Fibroblast of mammary gland (primary cell): Measurements from ENCODE around the gene KRTDAP.

Experiments
- DNase-seq: peaks from one replicate; pipeline ENCODE4 v3.0.0-alpha.2; 2010; ENCODE audit warnings: low read depth
- H3K4me3 ChIP-seq: 2 replicates; pipeline ENCODE4 v1.5.1; 2011; ENCODE audit warnings: low read depth, mild to moderate bottlenecking, low read length, moderate library complexity; ENCODE audit not compliant: control insufficient read depth
- TF ChIP-seq, protein P1 (sequence below): conservative IDR thresholded peaks from 2 replicates; pipeline ENCODE4 v1.5.1; 2011; ENCODE audit warnings: low read depth, low read length, inconsistent platforms; ENCODE audit not compliant: control insufficient read depth, insufficient read depth

The KRTDAP gene

DNA sequence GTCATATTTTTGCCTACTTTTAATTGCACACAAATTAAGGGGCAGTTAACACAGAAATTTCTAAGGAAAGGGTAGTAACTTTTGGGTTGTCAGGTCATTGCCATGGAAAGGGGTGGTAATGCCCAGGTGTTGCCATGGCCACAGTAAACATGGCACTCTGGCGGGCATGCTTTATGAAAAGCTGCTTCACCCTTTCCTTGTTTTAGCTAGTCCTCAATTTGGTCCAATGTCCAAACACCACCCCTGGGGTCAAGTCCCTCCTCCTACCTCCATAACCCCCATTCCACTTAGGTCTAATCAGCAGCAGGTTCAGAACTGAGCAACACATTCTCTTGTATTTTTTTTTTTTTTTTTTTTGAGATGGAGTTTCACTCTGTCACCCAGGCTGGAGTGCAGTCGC lies 35.6 kb downstream of the KRTDAP start:
- DNase-seq, result no peak
- TF ChIP-seq, protein P1, sequence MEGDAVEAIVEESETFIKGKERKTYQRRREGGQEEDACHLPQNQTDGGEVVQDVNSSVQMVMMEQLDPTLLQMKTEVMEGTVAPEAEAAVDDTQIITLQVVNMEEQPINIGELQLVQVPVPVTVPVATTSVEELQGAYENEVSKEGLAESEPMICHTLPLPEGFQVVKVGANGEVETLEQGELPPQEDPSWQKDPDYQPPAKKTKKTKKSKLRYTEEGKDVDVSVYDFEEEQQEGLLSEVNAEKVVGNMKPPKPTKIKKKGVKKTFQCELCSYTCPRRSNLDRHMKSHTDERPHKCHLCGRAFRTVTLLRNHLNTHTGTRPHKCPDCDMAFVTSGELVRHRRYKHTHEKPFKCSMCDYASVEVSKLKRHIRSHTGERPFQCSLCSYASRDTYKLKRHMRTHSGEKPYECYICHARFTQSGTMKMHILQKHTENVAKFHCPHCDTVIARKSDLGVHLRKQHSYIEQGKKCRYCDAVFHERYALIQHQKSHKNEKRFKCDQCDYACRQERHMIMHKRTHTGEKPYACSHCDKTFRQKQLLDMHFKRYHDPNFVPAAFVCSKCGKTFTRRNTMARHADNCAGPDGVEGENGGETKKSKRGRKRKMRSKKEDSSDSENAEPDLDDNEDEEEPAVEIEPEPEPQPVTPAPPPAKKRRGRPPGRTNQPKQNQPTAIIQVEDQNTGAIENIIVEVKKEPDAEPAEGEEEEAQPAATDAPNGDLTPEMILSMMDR, result no peak
- H3K4me3 ChIP-seq, result no peak overlapping the region

- no peak overlapping the region for H3K4me3 ChIP-seq
- no peak for DNase-seq
- TF ChIP-seq, protein P1, result no peak
Observed at GRCh38 chr19:35451338-35452096, 38.7 kb downstream of the KRTDAP start.

- no peak overlapping the region for H3K4me3 ChIP-seq
- DNase-seq, result no peak
- TF ChIP-seq, protein P1, result no peak
Observed at GRCh38 chr19:35449359-35450043, 40.8 kb downstream of the KRTDAP start.

GRCh38 chr19:35447606-35448469 lies 42.4 kb downstream of the KRTDAP start, which contains the start of gene FFAR2:
TSS of gene FFAR2 (plus strand) at chr19:35448257. CDS start at chr19:35449715, 1,458 bp downstream.
- H3K4me3 ChIP-seq, result no peak within 1 kb of the TSS
- TF ChIP-seq, protein P1, result no peak
- no peak for DNase-seq

DNA sequence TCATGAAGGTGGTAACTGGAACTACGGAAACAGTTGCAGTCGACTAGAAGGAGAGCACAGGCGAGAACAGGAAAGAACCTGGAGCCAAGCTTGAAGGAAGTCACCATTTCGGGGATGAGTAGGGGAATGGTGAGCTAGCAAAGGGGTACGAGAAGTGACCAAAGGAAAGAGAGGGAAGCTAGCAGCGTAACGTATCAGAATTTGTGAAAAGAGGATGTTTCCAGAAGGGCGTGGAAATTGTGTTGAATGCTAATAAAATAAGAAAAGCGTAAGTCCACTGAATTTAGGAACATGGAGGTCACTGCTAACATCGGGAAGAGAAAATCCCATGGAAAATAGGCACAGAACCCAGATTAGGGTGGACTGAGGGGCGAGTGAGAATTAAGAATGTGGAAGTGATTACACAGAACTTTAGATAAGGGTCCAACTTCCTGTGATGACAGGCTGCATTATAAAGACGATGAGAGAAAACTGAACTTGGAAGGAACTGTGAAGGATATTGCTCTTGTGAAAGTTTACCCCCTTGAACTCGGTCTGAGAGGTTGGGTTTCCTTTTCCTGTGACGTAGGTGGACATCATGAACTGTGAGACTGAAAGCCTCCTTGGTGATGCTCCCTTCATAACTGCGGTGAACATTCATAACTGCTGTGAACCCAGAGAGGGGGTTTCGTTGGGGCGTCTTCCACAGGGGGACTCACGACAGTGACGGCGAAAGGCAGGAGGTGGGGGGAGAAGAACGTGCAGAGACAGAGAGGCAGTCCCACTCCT lies 44.3 kb downstream of the KRTDAP start:
- H3K4me3 ChIP-seq, result no peak overlapping the region
- no peak for DNase-seq
- TF ChIP-seq, protein P1, result no peak

DNA sequence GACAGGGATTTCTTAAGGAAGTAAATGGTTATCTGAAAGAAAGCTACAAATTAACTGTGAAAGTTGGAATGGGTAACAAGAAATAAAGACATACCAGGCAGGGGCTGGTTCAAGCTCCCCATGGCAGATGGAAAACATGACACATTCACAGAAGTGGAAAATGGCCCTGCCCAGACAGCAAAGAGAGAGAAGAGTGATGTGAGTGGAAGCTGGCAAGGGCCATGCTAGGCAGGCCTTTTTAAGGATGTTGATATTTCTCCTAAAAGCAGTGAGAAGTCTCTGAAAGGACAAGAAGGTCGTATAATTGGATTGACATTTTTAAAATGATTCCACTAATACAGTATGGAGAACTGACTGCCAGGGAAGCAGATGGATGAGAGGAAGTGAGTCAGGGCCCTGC lies 45.5 kb downstream of the KRTDAP start:
- no peak overlapping the region for H3K4me3 ChIP-seq
- TF ChIP-seq, protein P1, result no peak
- no peak for DNase-seq
